Astrocyte of the spinal cord (primary cell): ENCODE measurements around the gene CLNK.
A peak's percentile ranks its signal among the peaks of the same experiment; 100 is the strongest.

Source experiments
- DNase-seq: peaks from one replicate; pipeline ENCODE4 v3.0.0; 2011; ENCODE audit warnings: low read depth, low spot score
- H3K4me3 ChIP-seq: 2 replicates; pipeline ENCODE4 v1.5.1; 2011; ENCODE audit warnings: low read depth, mild to moderate bottlenecking, low read length, moderate library complexity
- CTCF ChIP-seq: IDR thresholded peaks from 2 replicates; pipeline ENCODE4 v1.5.1; 2012; ENCODE audit warnings: low read depth, mild to moderate bottlenecking, low read length, inconsistent platforms
- in situ Hi-C: cut with HindIII; loops from 2 replicates; pipeline ENCODE4 v1.10.0; 2017; ENCODE audit warnings: low sequenced_read_pairs

Gene CLNK

DNA sequence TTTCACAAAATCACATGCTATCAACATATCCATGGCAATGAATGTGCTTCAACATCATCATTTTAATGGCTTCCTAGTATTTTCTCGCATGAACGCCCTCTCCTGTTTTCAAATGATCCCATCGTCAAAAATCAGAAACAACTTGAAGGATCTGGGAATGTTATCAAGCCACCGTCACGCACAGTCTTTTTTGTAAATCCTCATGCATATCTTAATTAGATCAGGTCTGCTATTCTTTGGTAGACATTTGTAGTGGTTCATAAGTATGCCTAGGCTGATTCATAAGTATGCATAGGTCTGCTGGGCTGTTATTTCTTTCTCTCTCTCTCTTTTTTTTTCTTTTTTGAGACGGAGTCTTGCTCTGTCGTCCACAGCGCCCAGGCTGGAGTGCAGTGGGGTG is 101.6 kb downstream of the CLNK start:
- in situ Hi-C loops = no loop called here
- TF ChIP-seq CTCF = no peak

DNA sequence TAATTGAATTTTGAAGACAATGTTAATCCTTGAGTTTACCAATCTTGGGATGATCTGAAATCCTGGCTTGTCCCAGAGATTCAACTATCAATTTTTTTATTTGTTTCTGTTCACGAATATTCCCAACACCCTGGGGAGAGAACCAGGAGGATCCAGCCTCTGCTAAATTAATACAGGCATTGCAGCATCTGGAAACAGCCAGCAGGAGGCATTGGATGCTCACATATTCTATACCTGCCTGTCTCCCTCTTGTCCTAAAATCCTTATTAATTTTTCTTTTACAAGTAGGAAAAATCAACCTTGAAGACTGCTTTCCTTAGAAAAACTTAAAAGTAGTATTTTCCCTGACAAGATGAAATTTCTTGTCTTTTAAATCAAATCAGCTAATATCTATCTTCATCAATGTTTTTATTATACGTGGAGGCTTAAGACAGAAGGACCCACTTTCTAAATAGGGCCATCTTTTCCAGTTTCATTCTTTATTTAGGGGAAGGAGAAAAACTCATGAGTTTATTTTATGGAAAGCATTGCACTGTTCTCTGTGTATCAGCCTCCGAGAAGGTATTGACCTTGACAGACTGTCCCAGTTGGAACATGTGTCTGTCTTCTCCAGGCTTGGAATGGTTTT is 102.4 kb downstream of the CLNK start:
- in situ Hi-C loops = no loop called here
- DNase-seq = peak; percentile 71
- TF ChIP-seq CTCF = peak; percentile 88
- H3K4me3 ChIP-seq = no peak overlapping the region

More for the DNA sequence above, 101.6 kb downstream of the CLNK start:
- H3K4me3 ChIP-seq = no peak overlapping the region
- DNase-seq = no peak

- H3K4me3 ChIP-seq = no peak overlapping the region
- in situ Hi-C loops = no loop called here
- TF ChIP-seq CTCF = no peak
- DNase-seq = no peak
Measured at GRCh38 chr4:10581022-10581421, 103.5 kb downstream of the CLNK start.

DNA sequence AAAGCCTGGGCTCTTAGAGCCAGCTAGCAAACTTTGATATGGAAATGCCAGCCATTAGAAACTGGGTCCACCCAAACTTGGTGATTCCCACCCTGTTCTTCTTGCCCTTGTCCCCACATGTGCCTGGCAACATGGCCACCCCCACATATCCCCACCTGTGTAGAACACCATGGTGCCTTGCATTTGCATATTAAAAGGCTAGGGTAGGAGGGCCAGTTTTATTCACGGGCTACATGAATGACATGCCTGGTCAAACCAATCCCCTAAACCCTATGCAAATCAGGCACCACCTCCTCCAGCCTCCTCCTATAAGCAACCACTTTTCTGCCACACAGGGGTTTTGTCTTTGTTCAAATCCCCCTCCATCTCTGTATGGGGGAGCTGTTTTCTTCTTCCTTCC is 104.9 kb downstream of the CLNK start:
- in situ Hi-C loops = no loop called here
- H3K4me3 ChIP-seq = no peak overlapping the region
- no peak for DNase-seq
- no peak for TF ChIP-seq CTCF

GRCh38 chr4:10577508-10578426 is 106.8 kb downstream of the CLNK start:
- no peak overlapping the region for H3K4me3 ChIP-seq
- DNase-seq = no peak
- TF ChIP-seq CTCF = no peak
- in situ Hi-C loops = no loop called here

DNA sequence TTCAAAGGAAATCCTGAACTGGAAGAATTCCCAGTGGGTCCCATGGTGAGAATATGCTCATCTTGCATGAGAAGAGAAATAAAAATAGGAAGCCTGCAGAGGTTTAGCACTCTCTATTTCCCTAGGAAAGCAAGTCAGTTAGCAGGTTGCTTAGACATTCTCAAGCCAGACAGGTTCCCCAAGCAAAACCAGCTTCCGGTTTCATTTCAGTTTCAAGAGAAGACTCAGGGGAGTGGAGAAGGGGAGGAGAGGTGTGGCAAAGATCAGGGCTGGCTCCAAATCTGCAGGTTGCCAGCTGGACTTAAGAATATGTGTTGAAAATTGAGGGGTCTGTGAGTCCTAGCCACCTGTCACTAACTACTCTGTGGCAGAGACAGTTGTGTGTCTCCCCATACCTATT is 107.5 kb downstream of the CLNK start:
- H3K4me3 ChIP-seq = no peak overlapping the region
- no peak for TF ChIP-seq CTCF
- no peak for DNase-seq
- in situ Hi-C loops = no loop called here
